SK-N-SH (cell line): Measurements from ENCODE around the gene MLXIPL. TPM values are rescaled to one million over a fixed set of nuclear protein-coding genes. Genes with fewer than 3 reads are reported as not detected.

Experiments
- JUND ChIP-seq: IDR thresholded peaks from 2 replicates; pipeline ENCODE4 v1.4.0; 2012
- POLR2AphosphoS5 ChIP-seq: IDR thresholded peaks from 2 replicates; pipeline ENCODE4 v1.6.1; 2012; ENCODE audit warnings: low read depth, low read length
- SIN3A ChIP-seq: IDR thresholded peaks from 2 replicates; pipeline ENCODE4 v1.6.1; 2012; ENCODE audit warnings: low read depth, mild to moderate bottlenecking, low read length, moderate library complexity, borderline replicate concordance
- polyA plus RNA-seq, 3 experiments: library from polyadenylated mRNA; depleted of rRNA; stranded (reverse); fragments of >200 nt; gene quantifications; 2 replicates each; pipeline ENCODE4 v1.2.3, GENCODE V29; 2012
- TF ChIP-seq, protein P1 (sequence below): IDR thresholded peaks from 2 replicates; pipeline ENCODE4; 2012
- TF ChIP-seq, protein P2 (sequence below): IDR thresholded peaks from 2 replicates; pipeline ENCODE4 v1.6.1; 2012; ENCODE audit warnings: mild to moderate bottlenecking, low read depth, low read length, moderate library complexity

Gene MLXIPL
- polyA plus RNA-seq, 1 of the 3 experiments (the other 2 are of a cell fraction): 0.21 TPM

DNA sequence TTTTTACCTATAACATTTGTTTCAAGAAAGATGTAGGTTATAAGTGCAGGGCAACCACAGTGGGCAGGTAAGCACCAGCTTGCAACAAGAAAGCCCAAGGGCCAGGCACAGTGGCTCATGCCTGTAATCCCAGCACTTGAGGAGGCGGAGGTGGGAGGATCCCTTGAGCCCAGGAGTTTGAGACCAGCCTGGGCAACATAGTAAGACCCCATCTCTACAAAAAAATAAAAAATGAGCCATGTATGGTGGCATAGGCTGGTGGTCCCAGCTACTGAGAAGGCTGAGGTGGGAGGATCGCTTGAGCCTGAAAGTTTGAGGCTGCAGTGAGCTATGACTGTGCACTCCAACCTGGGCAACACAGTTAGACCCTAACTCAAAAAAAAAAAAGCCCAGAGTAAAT lies 79.6 kb downstream of the MLXIPL start (continued):
- TF ChIP-seq, protein P1, sequence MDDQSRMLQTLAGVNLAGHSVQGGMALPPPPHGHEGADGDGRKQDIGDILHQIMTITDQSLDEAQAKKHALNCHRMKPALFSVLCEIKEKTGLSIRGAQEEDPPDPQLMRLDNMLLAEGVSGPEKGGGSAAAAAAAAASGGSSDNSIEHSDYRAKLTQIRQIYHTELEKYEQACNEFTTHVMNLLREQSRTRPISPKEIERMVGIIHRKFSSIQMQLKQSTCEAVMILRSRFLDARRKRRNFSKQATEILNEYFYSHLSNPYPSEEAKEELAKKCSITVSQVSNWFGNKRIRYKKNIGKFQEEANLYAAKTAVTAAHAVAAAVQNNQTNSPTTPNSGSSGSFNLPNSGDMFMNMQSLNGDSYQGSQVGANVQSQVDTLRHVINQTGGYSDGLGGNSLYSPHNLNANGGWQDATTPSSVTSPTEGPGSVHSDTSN: no peak
- no peak for TF ChIP-seq JUND
- no peak for TF ChIP-seq POLR2AphosphoS5
- no peak for TF ChIP-seq SIN3A
- TF ChIP-seq, protein P2, sequence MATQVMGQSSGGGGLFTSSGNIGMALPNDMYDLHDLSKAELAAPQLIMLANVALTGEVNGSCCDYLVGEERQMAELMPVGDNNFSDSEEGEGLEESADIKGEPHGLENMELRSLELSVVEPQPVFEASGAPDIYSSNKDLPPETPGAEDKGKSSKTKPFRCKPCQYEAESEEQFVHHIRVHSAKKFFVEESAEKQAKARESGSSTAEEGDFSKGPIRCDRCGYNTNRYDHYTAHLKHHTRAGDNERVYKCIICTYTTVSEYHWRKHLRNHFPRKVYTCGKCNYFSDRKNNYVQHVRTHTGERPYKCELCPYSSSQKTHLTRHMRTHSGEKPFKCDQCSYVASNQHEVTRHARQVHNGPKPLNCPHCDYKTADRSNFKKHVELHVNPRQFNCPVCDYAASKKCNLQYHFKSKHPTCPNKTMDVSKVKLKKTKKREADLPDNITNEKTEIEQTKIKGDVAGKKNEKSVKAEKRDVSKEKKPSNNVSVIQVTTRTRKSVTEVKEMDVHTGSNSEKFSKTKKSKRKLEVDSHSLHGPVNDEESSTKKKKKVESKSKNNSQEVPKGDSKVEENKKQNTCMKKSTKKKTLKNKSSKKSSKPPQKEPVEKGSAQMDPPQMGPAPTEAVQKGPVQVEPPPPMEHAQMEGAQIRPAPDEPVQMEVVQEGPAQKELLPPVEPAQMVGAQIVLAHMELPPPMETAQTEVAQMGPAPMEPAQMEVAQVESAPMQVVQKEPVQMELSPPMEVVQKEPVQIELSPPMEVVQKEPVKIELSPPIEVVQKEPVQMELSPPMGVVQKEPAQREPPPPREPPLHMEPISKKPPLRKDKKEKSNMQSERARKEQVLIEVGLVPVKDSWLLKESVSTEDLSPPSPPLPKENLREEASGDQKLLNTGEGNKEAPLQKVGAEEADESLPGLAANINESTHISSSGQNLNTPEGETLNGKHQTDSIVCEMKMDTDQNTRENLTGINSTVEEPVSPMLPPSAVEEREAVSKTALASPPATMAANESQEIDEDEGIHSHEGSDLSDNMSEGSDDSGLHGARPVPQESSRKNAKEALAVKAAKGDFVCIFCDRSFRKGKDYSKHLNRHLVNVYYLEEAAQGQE: no peak

Other genes starting within 250 kb of the MLXIPL start
- gene FZD9, start 190.7 kb downstream of the MLXIPL start, polyA plus RNA-seq (2012; rRNA removed): 1.4 and 1.8 TPM in 2 replicates
- gene BAZ1B, start 102.2 kb downstream of the MLXIPL start, polyA plus RNA-seq (2012; rRNA removed): 19.7 and 20.9 TPM in 2 replicates
- gene BCL7B, start 66.8 kb downstream of the MLXIPL start, polyA plus RNA-seq (2012; rRNA removed): 107 and 114 TPM in 2 replicates
- gene TBL2, start 45.9 kb downstream of the MLXIPL start, polyA plus RNA-seq (2012; rRNA removed): 45.5 and 63.6 TPM in 2 replicates
- 5.7 and 7.4 TPM in 2 replicates for gene VPS37D, start 43.3 kb upstream of the MLXIPL start, polyA plus RNA-seq (2012; rRNA removed)
- gene DNAJC30, start 58.9 kb upstream of the MLXIPL start, polyA plus RNA-seq (2012; rRNA removed): 10.6 and 11.0 TPM in 2 replicates
- gene BUD23, start 59.1 kb upstream of the MLXIPL start, polyA plus RNA-seq (2012; rRNA removed): 174 and 206 TPM in 2 replicates
- gene STX1A, start 95.1 kb upstream of the MLXIPL start, polyA plus RNA-seq (2012; rRNA removed): 81.2 and 91.1 TPM in 2 replicates
- gene ABHD11, start 114.3 kb upstream of the MLXIPL start, polyA plus RNA-seq (2012; rRNA removed): 29.9 and 33.7 TPM in 2 replicates
- 0.05 and 0.08 TPM in 2 replicates for gene CLDN3, start 145.7 kb upstream of the MLXIPL start, polyA plus RNA-seq (2012; rRNA removed)
- 4.6 and 5.9 TPM in 2 replicates for gene CLDN4, start 206.5 kb upstream of the MLXIPL start, polyA plus RNA-seq (2012; rRNA removed)
- 2.9 and 3.1 TPM in 2 replicates for gene METTL27, start 218.0 kb upstream of the MLXIPL start, polyA plus RNA-seq (2012; rRNA removed)
- gene TMEM270, start 236.6 kb upstream of the MLXIPL start, polyA plus RNA-seq (2012; rRNA removed): 0.71 and 0.96 TPM in 2 replicates